Measurements from ENCODE around the gene IRF2BPL.

- TF ChIP-seq SREBF2 (CRISPR knock-in tag; IDR thresholded peaks at IDR 0.05) (no peak), EWSR1 (IDR thresholded peaks at IDR 0.05; ENCODE audit: borderline replicate concordance, low read depth, partially characterized antibody) (no peak), JUNB (CRISPR knock-in tag; conservative IDR thresholded peaks at IDR 0.05) (no peak), CTCF (IDR thresholded peaks at IDR 0.05 in 2 of 3, conservative IDR thresholded peaks at IDR 0.05 in 1 of 3; ENCODE audit: insufficient read depth in 2 of 3, low read depth in 1 of 3, low read length in 3 of 3) (no peak), ZNF134 (CRISPR knock-in tag; conservative IDR thresholded peaks at IDR 0.05) (no peak), CBX1 (IDR thresholded peaks at IDR 0.05; ENCODE audit: low read depth) (no peak), RBBP5 (IDR thresholded peaks at IDR 0.05; ENCODE audit: borderline replicate concordance, insufficient read depth, low read length, poor library complexity, severe bottlenecking) (no peak), POLR2AphosphoS5 (IDR thresholded peaks at IDR 0.05; ENCODE audit: control insufficient read depth, insufficient read depth, low read depth, low read length) (no peak), ELF1 (tag; IDR thresholded peaks at IDR 0.05) (no peak), ZKSCAN1 (IDR thresholded peaks at IDR 0.05; ENCODE audit: low read depth, low read length) (no peak), ZNF696 (CRISPR knock-in tag; conservative IDR thresholded peaks at IDR 0.05) (no peak)
Measured at GRCh38 chr14:77061630-77062257, 33.2 kb upstream of the IRF2BPL start.

All from K562 (cell line).